ENCODE data around the gene PKP4.

The PKP4 gene

DNA sequence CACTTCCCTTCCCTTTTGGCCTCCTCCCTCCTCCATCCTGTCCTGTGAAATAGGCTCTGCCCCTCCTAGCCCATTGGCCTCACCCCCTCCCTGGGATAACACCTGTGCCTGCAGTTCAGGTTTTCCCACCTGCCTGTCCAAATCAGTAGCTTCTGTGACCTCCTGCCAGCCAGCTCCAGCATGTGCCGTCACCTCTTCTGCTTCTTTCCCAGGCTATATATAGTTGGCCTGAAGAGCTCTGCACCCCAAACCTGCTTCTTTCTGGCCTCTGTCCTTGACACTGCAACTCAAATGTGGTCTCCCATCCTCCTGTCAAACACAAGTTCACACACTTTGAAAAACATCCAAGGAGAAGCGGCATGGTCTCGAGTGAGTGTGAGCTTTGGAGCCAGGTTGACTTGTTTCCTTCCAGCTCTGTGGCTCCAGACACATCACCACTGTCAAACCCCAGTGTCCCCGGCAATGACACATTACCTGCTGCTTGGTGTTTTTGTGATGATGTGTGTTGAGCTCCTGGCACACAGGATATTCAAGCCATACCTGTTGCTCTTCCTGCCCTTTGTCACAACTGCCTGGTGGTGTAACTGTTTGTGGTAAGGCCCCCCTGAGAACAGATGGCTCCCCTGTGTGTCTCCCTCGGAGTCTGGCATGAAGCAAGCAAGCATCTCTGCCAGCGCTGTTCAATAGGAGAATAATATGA, 194.8 kb downstream of the PKP4 start:
- Histone ChIP-seq H3K27me3 (ENCODE audit: control insufficient read depth, insufficient read depth, low read length) (no peaks in the 10 kb centered on the region), H3K36me3 (ENCODE audit: control insufficient read depth, insufficient read depth, low read length) (peaks cover 3% of the 10 kb centered on the region; the same call in 1 of the 2 replicates), H3K4me1 (ENCODE audit: control insufficient read depth, insufficient read depth, low read length) (no peaks in the 10 kb centered on the region), H3K4me3 (ENCODE audit: low read depth, low read length) (no peak overlapping the region), H3K9me3 (ENCODE audit: control insufficient read depth, insufficient read depth, low read length) (no peaks in the 10 kb centered on the region), H3K27ac (ENCODE audit: low read depth, low read length) (no peak overlapping the region), H3K9ac (ENCODE audit: low read depth, low read length) (no peak overlapping the region)

DNA sequence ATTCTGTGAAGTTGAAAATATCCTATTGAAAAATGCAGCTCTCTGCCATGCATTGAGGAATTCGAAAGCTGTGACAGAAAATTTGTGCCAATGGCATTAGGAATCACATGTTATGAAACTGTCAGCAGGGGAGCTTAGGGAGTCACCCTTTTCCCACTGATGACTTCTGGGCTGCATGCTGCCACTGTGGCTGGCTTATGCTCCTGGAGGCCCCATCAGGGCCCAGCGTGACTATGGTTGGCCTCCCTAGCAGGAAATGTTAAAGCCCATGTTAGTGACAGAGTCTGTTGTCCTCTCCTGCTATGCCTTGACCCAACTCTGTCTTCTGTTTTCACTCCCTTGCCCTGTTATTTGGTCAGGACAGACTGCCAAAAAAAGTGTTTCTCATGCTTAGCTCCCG, 198.9 kb downstream of the PKP4 start:
- H3K27ac ChIP-seq (ENCODE audit: low read depth, low read length): no peak overlapping the region
- H3K9ac ChIP-seq (ENCODE audit: low read depth, low read length): no peak overlapping the region
- H3K9me3 ChIP-seq (ENCODE audit: control insufficient read depth, insufficient read depth, low read length): no peaks in the 10 kb centered on the region
- H3K27me3 ChIP-seq (ENCODE audit: control insufficient read depth, insufficient read depth, low read length): no peaks in the 10 kb centered on the region
- H3K36me3 ChIP-seq (ENCODE audit: control insufficient read depth, insufficient read depth, low read length): peaks cover 7% of the 10 kb centered on the region; the same call in 1 of the 2 replicates
- no peak overlapping the region for H3K4me3 ChIP-seq (ENCODE audit: low read depth, low read length)
- no peaks in the 10 kb centered on the region for H3K4me1 ChIP-seq (ENCODE audit: control insufficient read depth, insufficient read depth, low read length)

DNA sequence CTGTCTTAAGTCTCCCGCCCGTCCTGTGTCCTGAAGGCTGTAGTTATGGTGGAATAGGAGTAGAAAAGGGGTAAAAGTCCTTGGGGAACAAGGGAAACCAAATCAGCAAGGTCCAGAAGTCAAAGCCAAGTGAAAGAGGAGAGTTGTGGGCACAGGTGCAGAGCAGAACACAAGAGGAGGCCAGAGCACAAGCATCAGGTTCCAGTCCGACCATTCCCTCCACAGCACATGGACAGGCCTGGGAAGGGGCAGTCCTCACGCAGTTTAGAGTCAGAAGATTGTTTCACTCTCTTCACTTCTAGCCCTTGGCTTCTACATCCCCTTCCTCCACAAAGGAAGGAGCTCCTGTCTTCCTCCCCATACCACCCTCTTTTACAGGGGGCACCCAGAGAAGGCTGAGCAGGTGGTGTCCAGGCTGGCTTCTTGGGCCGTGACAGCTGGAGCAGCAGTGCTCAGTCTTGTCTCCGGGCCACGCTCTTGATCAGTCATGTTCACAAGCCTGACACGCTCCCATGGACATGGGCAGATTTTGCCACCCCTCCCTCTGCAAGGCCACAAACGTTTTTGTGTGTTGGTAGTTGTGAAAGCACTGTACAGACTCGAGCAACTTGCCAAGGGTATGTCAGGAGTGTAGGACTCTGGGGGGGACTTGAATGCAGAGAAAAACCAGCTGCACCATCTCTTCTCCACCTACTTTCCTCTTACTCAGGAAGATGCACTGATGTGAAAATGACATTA, 199.9 kb downstream of the PKP4 start:
- Histone ChIP-seq H3K27ac (ENCODE audit: low read depth, low read length) (no peak overlapping the region), H3K9ac (ENCODE audit: low read depth, low read length) (no peak overlapping the region)

DNA sequence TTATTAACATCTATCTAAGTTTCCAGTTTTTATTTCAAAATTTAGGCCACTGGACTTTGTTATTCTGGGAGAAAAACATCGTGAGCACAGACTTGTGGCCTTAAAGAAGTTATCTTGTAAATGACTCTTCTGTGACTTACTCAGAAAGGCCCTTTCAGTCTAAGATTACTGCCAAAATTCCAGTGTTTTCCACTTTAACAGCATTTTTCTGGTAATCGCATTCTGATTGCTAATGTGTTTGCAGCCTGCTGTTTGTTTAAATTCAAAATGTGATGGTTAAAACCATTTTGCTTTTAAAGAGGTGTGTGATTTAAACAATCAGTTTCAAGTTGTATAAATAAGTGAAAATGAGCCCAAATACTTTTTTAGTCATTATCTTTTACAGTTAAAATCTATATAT, 201.6 kb downstream of the PKP4 start:
- H3K4me1 ChIP-seq (ENCODE audit: control insufficient read depth, insufficient read depth, low read length): no peaks in the 10 kb centered on the region
- H3K27me3 ChIP-seq (ENCODE audit: control insufficient read depth, insufficient read depth, low read length): no peaks in the 10 kb centered on the region
- H3K9ac ChIP-seq (ENCODE audit: low read depth, low read length): no peak overlapping the region
- peaks cover 28% of the 10 kb centered on the region for H3K36me3 ChIP-seq (ENCODE audit: control insufficient read depth, insufficient read depth, low read length)
- H3K27ac ChIP-seq (ENCODE audit: low read depth, low read length): no peak overlapping the region
- H3K4me3 ChIP-seq (ENCODE audit: low read depth, low read length): no peak overlapping the region
- no peaks in the 10 kb centered on the region for H3K9me3 ChIP-seq (ENCODE audit: control insufficient read depth, insufficient read depth, low read length)

More for the DNA sequence above, 199.9 kb downstream of the PKP4 start:
- Histone ChIP-seq H3K4me1 (ENCODE audit: control insufficient read depth, insufficient read depth, low read length) (no peaks in the 10 kb centered on the region), H3K36me3 (ENCODE audit: control insufficient read depth, insufficient read depth, low read length) (peaks cover 11% of the 10 kb centered on the region; the same call in 1 of the 2 replicates), H3K9me3 (ENCODE audit: control insufficient read depth, insufficient read depth, low read length) (no peaks in the 10 kb centered on the region), H3K4me3 (ENCODE audit: low read depth, low read length) (no peak overlapping the region), H3K27me3 (ENCODE audit: control insufficient read depth, insufficient read depth, low read length) (no peaks in the 10 kb centered on the region)

GRCh38 chr2:158659483-158659882, 202.7 kb downstream of the PKP4 start:
- H3K27ac ChIP-seq (ENCODE audit: low read depth, low read length): no peak overlapping the region
- peaks cover 39% of the 10 kb centered on the region for H3K36me3 ChIP-seq (ENCODE audit: control insufficient read depth, insufficient read depth, low read length)
- H3K4me3 ChIP-seq (ENCODE audit: low read depth, low read length): no peak overlapping the region
- no peaks in the 10 kb centered on the region for H3K9me3 ChIP-seq (ENCODE audit: control insufficient read depth, insufficient read depth, low read length)
- no peak overlapping the region for H3K9ac ChIP-seq (ENCODE audit: low read depth, low read length)
- no peaks in the 10 kb centered on the region for H3K27me3 ChIP-seq (ENCODE audit: control insufficient read depth, insufficient read depth, low read length)
- no peaks in the 10 kb centered on the region for H3K4me1 ChIP-seq (ENCODE audit: control insufficient read depth, insufficient read depth, low read length)

- Histone ChIP-seq H3K9me3 (ENCODE audit: control insufficient read depth, insufficient read depth, low read length) (no peaks in the 10 kb centered on the region), H3K4me1 (ENCODE audit: control insufficient read depth, insufficient read depth, low read length) (no peaks in the 10 kb centered on the region), H3K9ac (ENCODE audit: low read depth, low read length) (no peak overlapping the region), H3K36me3 (ENCODE audit: control insufficient read depth, insufficient read depth, low read length) (peaks cover 56% of the 10 kb centered on the region), H3K27me3 (ENCODE audit: control insufficient read depth, insufficient read depth, low read length) (no peaks in the 10 kb centered on the region), H3K27ac (ENCODE audit: low read depth, low read length) (no peak overlapping the region), H3K4me3 (ENCODE audit: low read depth, low read length) (no peak overlapping the region)
These were observed 204.5 kb downstream of the PKP4 start for GRCh38 chr2:158661231-158661630.

GRCh38 chr2:158662421-158662820, 205.7 kb downstream of the PKP4 start:
- Histone ChIP-seq H3K27ac (ENCODE audit: low read depth, low read length) (no peak overlapping the region), H3K36me3 (ENCODE audit: control insufficient read depth, insufficient read depth, low read length) (peaks cover 68% of the 10 kb centered on the region), H3K9me3 (ENCODE audit: control insufficient read depth, insufficient read depth, low read length) (no peaks in the 10 kb centered on the region), H3K9ac (ENCODE audit: low read depth, low read length) (no peak overlapping the region), H3K4me3 (ENCODE audit: low read depth, low read length) (no peak overlapping the region), H3K4me1 (ENCODE audit: control insufficient read depth, insufficient read depth, low read length) (no peaks in the 10 kb centered on the region), H3K27me3 (ENCODE audit: control insufficient read depth, insufficient read depth, low read length) (no peaks in the 10 kb centered on the region)

DNA sequence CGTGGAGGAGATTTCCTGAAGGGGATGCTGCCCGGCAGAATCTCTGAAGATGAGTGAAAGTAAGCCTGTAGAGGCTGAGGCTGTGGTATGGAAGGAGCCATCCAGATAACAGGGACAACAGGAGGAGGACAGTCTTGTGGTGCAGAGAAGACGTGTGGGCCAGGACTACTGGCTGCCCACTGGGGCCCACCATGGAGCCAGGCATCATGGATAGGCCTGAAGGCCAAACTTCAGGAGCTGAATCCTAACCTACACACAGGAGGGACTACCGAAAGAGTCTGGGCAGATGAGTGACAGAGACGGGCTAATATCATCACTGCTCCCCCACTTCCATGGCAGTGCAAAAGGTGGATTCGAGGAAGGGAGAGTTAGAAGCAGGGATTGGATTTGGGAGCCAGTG, 207.0 kb downstream of the PKP4 start:
- no peak overlapping the region for H3K9ac ChIP-seq (ENCODE audit: low read depth, low read length)
- H3K4me3 ChIP-seq (ENCODE audit: low read depth, low read length): no peak overlapping the region
- H3K36me3 ChIP-seq (ENCODE audit: control insufficient read depth, insufficient read depth, low read length): peaks cover 81% of the 10 kb centered on the region
- no peaks in the 10 kb centered on the region for H3K9me3 ChIP-seq (ENCODE audit: control insufficient read depth, insufficient read depth, low read length)
- no peaks in the 10 kb centered on the region for H3K4me1 ChIP-seq (ENCODE audit: control insufficient read depth, insufficient read depth, low read length)
- no peak overlapping the region for H3K27ac ChIP-seq (ENCODE audit: low read depth, low read length)
- H3K27me3 ChIP-seq (ENCODE audit: control insufficient read depth, insufficient read depth, low read length): no peaks in the 10 kb centered on the region

- Histone ChIP-seq H3K36me3 (ENCODE audit: control insufficient read depth, insufficient read depth, low read length) (peaks cover 90% of the 10 kb centered on the region), H3K9ac (ENCODE audit: low read depth, low read length) (no peak overlapping the region), H3K27ac (ENCODE audit: low read depth, low read length) (no peak overlapping the region)
These were observed 208.2 kb downstream of the PKP4 start for GRCh38 chr2:158664987-158665386.

DNA sequence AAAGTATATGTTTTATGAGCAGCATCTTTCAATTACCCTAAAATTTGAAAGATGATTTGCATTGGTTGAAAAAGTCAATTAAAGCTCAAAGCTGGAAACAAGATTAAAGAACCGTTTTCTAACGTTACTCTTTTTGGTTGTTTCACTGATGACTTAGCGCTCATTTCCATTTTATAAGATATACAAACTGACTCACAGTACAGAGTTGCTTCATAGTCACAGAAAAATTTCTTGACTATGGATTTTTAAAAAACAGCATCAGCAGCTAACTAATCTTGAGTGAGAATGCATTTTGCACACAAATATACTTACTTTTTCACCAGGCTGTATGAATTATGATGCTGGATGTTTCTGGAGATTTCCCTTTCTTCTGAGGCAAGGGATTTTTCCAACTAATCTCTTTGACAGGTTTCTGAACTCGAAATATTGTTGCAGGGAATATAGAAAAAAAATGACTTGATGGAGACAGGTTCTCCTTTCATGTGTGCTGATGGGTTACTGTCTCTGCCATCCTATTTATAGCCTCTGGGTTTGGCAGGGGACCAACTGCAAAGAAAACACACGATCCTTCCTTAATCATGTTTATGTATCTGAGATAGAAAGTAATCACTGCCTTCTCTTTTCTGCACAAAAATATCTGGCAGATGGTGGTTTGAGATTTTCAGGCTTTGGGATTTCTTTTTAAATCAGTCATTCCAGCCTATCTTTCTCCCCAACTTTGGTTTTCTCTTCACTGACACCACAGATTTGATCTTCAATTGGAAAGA, 209.0 kb downstream of the PKP4 start:
- H3K27ac ChIP-seq (ENCODE audit: low read depth, low read length): no peak overlapping the region
- no peaks in the 10 kb centered on the region for H3K4me1 ChIP-seq (ENCODE audit: control insufficient read depth, insufficient read depth, low read length)
- no peak overlapping the region for H3K4me3 ChIP-seq (ENCODE audit: low read depth, low read length)
- no peaks in the 10 kb centered on the region for H3K27me3 ChIP-seq (ENCODE audit: control insufficient read depth, insufficient read depth, low read length)
- no peaks in the 10 kb centered on the region for H3K9me3 ChIP-seq (ENCODE audit: control insufficient read depth, insufficient read depth, low read length)
- H3K9ac ChIP-seq (ENCODE audit: low read depth, low read length): no peak overlapping the region
- H3K36me3 ChIP-seq (ENCODE audit: control insufficient read depth, insufficient read depth, low read length): peaks cover 97% of the 10 kb centered on the region

More at GRCh38 chr2:158664987-158665386, 208.2 kb downstream of the PKP4 start:
- H3K27me3 ChIP-seq (ENCODE audit: control insufficient read depth, insufficient read depth, low read length): no peaks in the 10 kb centered on the region
- H3K4me1 ChIP-seq (ENCODE audit: control insufficient read depth, insufficient read depth, low read length): no peaks in the 10 kb centered on the region
- no peaks in the 10 kb centered on the region for H3K9me3 ChIP-seq (ENCODE audit: control insufficient read depth, insufficient read depth, low read length)
- H3K4me3 ChIP-seq (ENCODE audit: low read depth, low read length): no peak overlapping the region

- H3K27me3 ChIP-seq (ENCODE audit: control insufficient read depth, insufficient read depth, low read length): no peaks in the 10 kb centered on the region
- no peak overlapping the region for H3K27ac ChIP-seq (ENCODE audit: low read depth, low read length)
- no peaks in the 10 kb centered on the region for H3K9me3 ChIP-seq (ENCODE audit: control insufficient read depth, insufficient read depth, low read length)
- no peak overlapping the region for H3K9ac ChIP-seq (ENCODE audit: low read depth, low read length)
- H3K4me3 ChIP-seq (ENCODE audit: low read depth, low read length): no peak overlapping the region
- no peaks in the 10 kb centered on the region for H3K4me1 ChIP-seq (ENCODE audit: control insufficient read depth, insufficient read depth, low read length)
- H3K36me3 ChIP-seq (ENCODE audit: control insufficient read depth, insufficient read depth, low read length): peaks cover 91% of the 10 kb centered on the region
These were observed 210.2 kb downstream of the PKP4 start for GRCh38 chr2:158666969-158667368.
